Adrenal gland (tissue), 12 donors: ENCODE data around the gene GALNT16. TPM values are rescaled to one million over a fixed set of nuclear protein-coding genes. Genes with fewer than 3 reads are reported as not detected.

Experiments
- DNase-seq, 7 donors: peaks; one replicate each; pipeline ENCODE4 v3.0.0-alpha.2; 2019 to 2020
- H3K27ac ChIP-seq, 5 donors: fragments of 200-600 bp; sonication (generic) in 4 of 5; 1 replicate in 3 of 5; 2 replicates in 2 of 5; pipeline versions ENCODE4 v1.5.1 to v1.8.0; 2016 to 2020; ENCODE audit warnings: mild to moderate bottlenecking in 1 of 5
- H3K27me3 ChIP-seq: fragments of 200-600 bp; 2 replicates; pipeline ENCODE4 v1.8.0; 2021
- H3K36me3 ChIP-seq, 2 donors: fragments of 200-600 bp; replicated peaks in 1 of 2; 1 replicate in 1 of 2; 2 replicates in 1 of 2; pipeline versions ENCODE4 v1.5.1 to v1.8.0; 2018 to 2022
- H3K4me1 ChIP-seq, 2 donors: fragments of 200-600 bp; replicated peaks in 1 of 2; 1 replicate in 1 of 2; 2 replicates in 1 of 2; pipeline versions ENCODE4 v1.5.1 to v1.8.0; 2018 to 2021
- H3K4me3 ChIP-seq, 4 donors: fragments of 200-600 bp; sonication (generic) in 3 of 4; one replicate each; pipeline ENCODE4 v1.5.1; 2016 to 2018
- H3K9me3 ChIP-seq, 3 donors: fragments of 200-600 bp; sonication (generic) in 1 of 3; replicated peaks in 1 of 3; 1 replicate in 2 of 3; 2 replicates in 1 of 3; pipeline versions ENCODE4 v1.5.1 to v1.8.0; 2016 to 2021
- POLR2A ChIP-seq, 2 donors: fragments of 450-650 bp; IDR thresholded peaks; one replicate each; pipeline ENCODE4 v1.6.1; 2017; ENCODE audit warnings: antibody characterized with exemption in 2 of 2, mild to moderate bottlenecking in 2 of 2, moderate library complexity in 1 of 2
- WGBS, 4 donors: extraction: QIAGEN DNeasy Blood & Tissue Kit in 2 of 4; methylation state at CpG; one replicate each; pipeline versions ENCODE4 v1.1.5 to v1.1.7; 2013 to 2017; 5-methylcytosine and 5-hydroxymethylcytosine counted together
- intact Hi-C, 2 donors: fragments of 100-400 bp; cut with DNase I; formaldehyde crosslinking; loops; one replicate each; pipeline versions ENCODE4 v1.14.1 to v1.15.0; 2022 to 2023
- polyA plus RNA-seq, 3 donors: library from polyadenylated mRNA; stranded (reverse); fragments of 200-250 nt in 2 of 3; fragments of 350-450 nt in 1 of 3; fragmentation: Illumina TruSeq in 1 of 3; extraction: RNeasy Lipid Tissue Mini Kit (QIAGEN cat#74804) in 1 of 3; gene quantifications; one replicate each; pipeline ENCODE4 v1.2.3, GENCODE V29; 2013 to 2014
- total RNA-seq, 9 donors: library from RNA; depleted of rRNA in 4 of 9; stranded (reverse); fragments of >200 nt in 4 of 9; fragments of 120-200 nt in 1 of 9; fragmentation: NEBNext Ultra II Directional in 1 of 9; extraction: Animal tissue kit (Norgen Biotek cat#: 25700) in 1 of 9; gene quantifications; one replicate each; pipeline versions ENCODE4 v1.1.0 to v1.2.4, GENCODE V29; 2013 to 2023
- TF ChIP-seq, protein P1 (sequence below), 6 experiments: fragments of 450-650 bp in 4 of 6; fragments of 200-600 bp in 2 of 6; sonication (generic) in 1 of 6; IDR thresholded peaks; 1 replicate in 5 of 6; 2 replicates in 1 of 6; pipeline versions ENCODE4 v1.5.1 to v1.8.0; 2016 to 2021; ENCODE audit warnings: antibody characterized with exemption in 6 of 6, mild to moderate bottlenecking in 2 of 6, moderate library complexity in 1 of 6
- donor health status: healthy with polysubstance abuse.
- donor health status: Bipolar disorder and iron deficiency.
- donor health status: DM: yes; HTN: yes; CAD: no.
- donor health status: DM: no; HTN: no; CAD: no.
- donor health status: DM: no; HTN: no; CAD: no.
- donor health status: DM: yes; HTN: yes; CAD: no.

GALNT16 gene
- total and polyA plus RNA-seq, 12 donors: 7.4 to 38.1 (median 15.9) TPM

DNA sequence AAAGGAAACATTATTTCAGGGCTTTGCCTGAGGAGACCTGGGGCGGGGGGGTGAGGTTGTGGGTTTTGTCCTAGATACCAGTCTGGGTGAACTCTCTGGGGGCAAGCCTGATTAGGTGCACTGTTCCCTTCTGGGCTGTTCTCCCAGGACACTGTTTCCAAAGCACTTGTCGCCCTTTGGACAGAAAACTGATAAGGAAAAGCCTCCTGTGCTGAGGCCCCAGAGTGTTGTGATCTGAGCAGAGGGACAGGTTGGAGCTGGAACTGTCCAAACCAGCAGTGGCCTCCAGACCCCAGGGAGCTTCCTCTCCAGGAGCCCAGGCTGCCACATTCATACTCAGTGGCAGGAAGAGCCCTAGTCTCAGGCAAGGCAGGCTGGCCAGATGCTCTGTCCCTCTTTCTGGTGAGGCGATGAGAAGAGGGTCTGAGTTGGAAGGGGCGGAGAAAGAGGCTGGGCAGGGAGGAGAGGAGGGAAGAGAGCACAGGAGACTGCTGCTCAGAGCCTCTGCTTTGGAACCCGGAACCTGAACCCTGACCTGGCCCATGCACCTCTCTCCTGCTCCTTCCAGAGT is 1.9 kb downstream of the GALNT16 start:
- H3K27ac ChIP-seq: peak overlapping the region in 1 of 5 donors; percentile 60
- DNase-seq: no peak
- H3K4me3 ChIP-seq: peak overlapping the region in 1 of 4 donors; percentile 64
- 54 to 69% (median 62%) methylated on average over 4 to 5 of the region's 5 CpGs for WGBS, 4 donors
- H3K4me1 ChIP-seq: peaks cover 12 to 38% of the 10 kb centered on the region in 2 donors
- H3K36me3 ChIP-seq: no peaks in the 10 kb centered on the region
- TF ChIP-seq POLR2A (IDR thresholded peaks at IDR 0.05): no peak
- TF ChIP-seq, protein P1, sequence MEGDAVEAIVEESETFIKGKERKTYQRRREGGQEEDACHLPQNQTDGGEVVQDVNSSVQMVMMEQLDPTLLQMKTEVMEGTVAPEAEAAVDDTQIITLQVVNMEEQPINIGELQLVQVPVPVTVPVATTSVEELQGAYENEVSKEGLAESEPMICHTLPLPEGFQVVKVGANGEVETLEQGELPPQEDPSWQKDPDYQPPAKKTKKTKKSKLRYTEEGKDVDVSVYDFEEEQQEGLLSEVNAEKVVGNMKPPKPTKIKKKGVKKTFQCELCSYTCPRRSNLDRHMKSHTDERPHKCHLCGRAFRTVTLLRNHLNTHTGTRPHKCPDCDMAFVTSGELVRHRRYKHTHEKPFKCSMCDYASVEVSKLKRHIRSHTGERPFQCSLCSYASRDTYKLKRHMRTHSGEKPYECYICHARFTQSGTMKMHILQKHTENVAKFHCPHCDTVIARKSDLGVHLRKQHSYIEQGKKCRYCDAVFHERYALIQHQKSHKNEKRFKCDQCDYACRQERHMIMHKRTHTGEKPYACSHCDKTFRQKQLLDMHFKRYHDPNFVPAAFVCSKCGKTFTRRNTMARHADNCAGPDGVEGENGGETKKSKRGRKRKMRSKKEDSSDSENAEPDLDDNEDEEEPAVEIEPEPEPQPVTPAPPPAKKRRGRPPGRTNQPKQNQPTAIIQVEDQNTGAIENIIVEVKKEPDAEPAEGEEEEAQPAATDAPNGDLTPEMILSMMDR (IDR thresholded peaks at IDR 0.05): no peak
- intact Hi-C loops: no loop called here
- no peaks in the 10 kb centered on the region for H3K9me3 ChIP-seq
- no peaks in the 10 kb centered on the region for H3K27me3 ChIP-seq

GRCh38 chr14:69262516-69262915 is 2.6 kb downstream of the GALNT16 start:
- peak overlapping the region in 1 of 5 donors; percentile 60 for H3K27ac ChIP-seq
- intact Hi-C loops: no loop called here

GRCh38 chr14:69263364-69263763 is 3.4 kb downstream of the GALNT16 start:
- DNase-seq: peak; percentile 38 to 80 (median 66)
- Histone ChIP-seq H3K36me3 (no peaks in the 10 kb centered on the region), H3K4me1 (peaks cover 12 to 38% of the 10 kb centered on the region in 2 donors), H3K27me3 (no peaks in the 10 kb centered on the region), H3K9me3 (no peaks in the 10 kb centered on the region), H3K27ac (peak overlapping the region in 2 of 5 donors; percentile 65 to 77), H3K4me3 (peak overlapping the region in 1 of 4 donors; percentile 23)
- intact Hi-C loops: no loop called here
- 42 to 65% (median 46%) methylated on average over 5 to 6 of the region's 6 CpGs for WGBS, 4 donors
- TF ChIP-seq, protein P1 (IDR thresholded peaks at IDR 0.05): no peak
- TF ChIP-seq POLR2A (IDR thresholded peaks at IDR 0.05): no peak

More at GRCh38 chr14:69262516-69262915, 2.6 kb downstream of the GALNT16 start:
- Histone ChIP-seq H3K4me1 (peaks cover 12 to 38% of the 10 kb centered on the region in 2 donors), H3K27me3 (no peaks in the 10 kb centered on the region), H3K36me3 (no peaks in the 10 kb centered on the region), H3K4me3 (no peak overlapping the region), H3K9me3 (no peaks in the 10 kb centered on the region)
- TF ChIP-seq POLR2A (IDR thresholded peaks at IDR 0.05): no peak
- TF ChIP-seq, protein P1 (IDR thresholded peaks at IDR 0.05): no peak
- WGBS, 4 donors: 85 to 90% (median 85%) methylated on average over 3 of the region's 3 CpGs
- DNase-seq: no peak

- Histone ChIP-seq H3K4me1 (peaks cover 13 to 41% of the 10 kb centered on the region in 2 donors), H3K9me3 (no peaks in the 10 kb centered on the region), H3K36me3 (no peaks in the 10 kb centered on the region), H3K4me3 (peak overlapping the region in 1 of 4 donors; percentile 23), H3K27me3 (no peaks in the 10 kb centered on the region), H3K27ac (peak overlapping the region in 2 of 5 donors; percentile 65 to 77)
- intact Hi-C loops: no loop called here
- 44 to 54% (median 48%) methylated on average over 8 of the region's 8 CpGs for WGBS, 4 donors
- TF ChIP-seq, protein P1 (IDR thresholded peaks at IDR 0.05): no peak
- TF ChIP-seq POLR2A (IDR thresholded peaks at IDR 0.05): no peak
- DNase-seq: peak; percentile 70 to 85 (median 78)
Measured at GRCh38 chr14:69263771-69264170, 3.8 kb downstream of the GALNT16 start.
